Measurements from ENCODE around the gene CALN1.
"Not testable (repeated sequence)": the region's sequence is repeated elsewhere in the genome, so short reads cannot be mapped to it uniquely, and the experiment has no call there.

CALN1 gene

GRCh38 chr7:72412121-72412618 lies at the start of gene CALN1:
Gene CALN1, minus strand, starts transcription at chr7:72412338.
- DNase-seq (ENCODE audit: low read depth in 2 of 2) = not testable (repeated sequence)

DNA sequence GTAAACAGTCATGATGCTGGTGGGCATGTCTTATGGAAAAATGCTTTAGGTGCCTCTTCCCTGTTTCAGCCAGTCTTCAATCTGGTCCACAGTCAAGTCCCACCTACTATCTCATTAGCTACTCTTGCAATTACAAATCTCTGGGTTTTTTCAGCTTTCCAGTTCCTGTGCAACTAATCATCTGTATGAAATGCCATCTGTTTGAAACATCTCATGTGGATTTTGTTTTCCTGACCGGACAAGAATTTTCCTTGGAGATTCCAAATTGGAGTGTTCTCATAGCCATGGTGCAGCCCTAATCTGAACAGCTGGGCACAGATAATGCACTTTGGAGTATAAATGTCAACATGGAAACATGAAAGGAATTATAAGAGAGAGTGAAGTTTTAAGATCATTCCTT lies 41.3 kb upstream of the CALN1 start:
- DNase-seq (ENCODE audit: low read depth in 2 of 2) = no peak

DNA sequence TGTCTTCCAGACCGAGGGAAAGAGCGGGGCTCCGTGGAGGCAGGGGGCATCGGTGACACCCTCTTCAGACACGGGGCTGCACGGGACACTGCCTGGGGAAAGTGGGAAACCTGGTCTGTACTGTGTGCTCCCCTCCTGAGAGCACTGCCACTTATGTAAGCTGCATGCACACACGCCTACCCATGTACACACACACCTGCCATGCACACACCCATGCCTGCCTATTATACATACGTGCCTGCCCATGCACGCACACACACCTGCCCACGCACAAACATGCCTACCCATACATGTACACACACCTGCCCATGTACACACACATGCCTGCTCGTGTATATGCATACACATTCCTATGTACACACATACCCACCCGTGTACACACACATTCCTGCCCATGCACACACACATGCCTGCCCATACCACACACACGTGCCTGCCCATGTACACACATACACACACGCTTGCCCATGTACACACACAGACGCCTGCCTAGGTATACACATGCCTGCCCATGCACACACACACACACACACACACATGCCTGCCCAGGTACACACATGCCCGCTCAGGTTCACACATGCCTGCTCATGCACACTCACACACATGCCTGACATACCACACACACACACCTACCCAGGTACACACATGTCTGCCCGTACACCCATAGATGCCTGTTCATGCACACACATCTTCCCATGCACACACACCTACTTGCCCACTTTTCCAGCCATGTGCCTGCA lies 35.5 kb upstream of the CALN1 start:
- no peak for DNase-seq (ENCODE audit: low read depth in 2 of 2)

DNA sequence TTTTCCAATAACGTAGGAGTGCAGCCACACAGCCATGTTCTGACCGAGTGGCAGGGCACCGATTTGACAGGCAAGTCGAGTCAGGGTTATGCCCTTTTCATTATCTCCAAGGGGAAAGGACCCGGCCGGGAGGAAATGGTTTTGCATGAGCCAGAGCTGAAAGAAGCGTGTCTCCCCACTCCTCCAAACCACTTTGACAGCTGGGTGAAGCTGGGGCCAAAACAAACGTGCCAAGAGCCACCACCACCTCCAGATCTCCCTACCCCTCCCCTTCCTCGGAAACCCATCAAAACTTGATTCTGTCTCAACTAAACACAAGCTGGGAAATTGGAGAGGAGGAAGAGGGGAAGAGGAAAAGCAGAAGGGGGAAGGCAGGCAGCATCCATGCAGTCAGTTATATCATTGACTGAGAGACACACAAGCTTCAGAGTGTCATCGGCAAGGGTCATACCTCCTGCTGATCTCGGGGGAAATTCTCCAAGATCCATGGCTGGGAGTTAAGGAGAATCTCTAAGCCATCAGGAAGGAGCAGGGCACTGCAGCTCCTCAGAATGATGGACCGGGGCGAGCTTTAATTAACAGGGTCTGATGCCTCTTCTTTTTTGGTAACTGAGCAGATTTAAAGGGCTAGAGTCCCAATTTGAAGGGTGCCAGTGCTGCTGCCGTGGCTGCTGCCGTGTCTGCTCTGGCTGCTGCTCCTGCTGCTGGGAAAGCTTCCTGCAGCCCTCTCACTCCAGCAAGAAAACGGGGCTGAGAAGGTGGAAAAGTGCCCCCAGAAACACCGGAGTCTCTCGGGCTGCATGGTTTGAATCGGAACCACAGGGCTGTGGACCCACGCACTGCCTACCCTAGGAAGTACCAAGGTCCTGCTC lies 34.7 kb upstream of the CALN1 start:
- DNase-seq (ENCODE audit: low read depth in 2 of 2) = no peak

- DNase-seq (ENCODE audit: low read depth in 2 of 2) = no peak
These were observed 34.0 kb upstream of the CALN1 start for GRCh38 chr7:72446131-72446530.

GRCh38 chr7:72445580-72445979 lies 33.4 kb upstream of the CALN1 start:
- DNase-seq (ENCODE audit: low read depth in 2 of 2) = no peak

DNA sequence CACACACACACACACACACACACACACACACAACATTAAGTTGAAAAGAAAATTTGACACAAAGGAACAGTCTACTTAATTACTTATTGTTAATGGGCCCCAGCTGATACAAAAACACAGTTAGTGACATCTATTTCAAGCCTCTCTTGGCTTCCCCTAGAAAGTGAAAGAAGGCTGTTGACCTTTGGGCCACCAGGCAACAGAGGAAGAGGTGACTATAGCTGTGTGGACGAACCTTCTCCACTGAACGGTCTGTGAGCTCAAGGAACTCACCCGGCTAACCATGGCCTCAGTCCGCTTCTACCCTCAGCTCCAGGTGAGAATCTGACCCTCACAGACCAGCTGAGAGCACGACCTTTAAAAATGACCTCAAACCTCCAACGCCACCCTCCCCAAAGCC lies 32.9 kb upstream of the CALN1 start:
- DNase-seq (ENCODE audit: low read depth in 2 of 2) = no peak

- DNase-seq (ENCODE audit: low read depth in 2 of 2) = no peak
These were observed 32.1 kb upstream of the CALN1 start for GRCh38 chr7:72444026-72444776.

DNA sequence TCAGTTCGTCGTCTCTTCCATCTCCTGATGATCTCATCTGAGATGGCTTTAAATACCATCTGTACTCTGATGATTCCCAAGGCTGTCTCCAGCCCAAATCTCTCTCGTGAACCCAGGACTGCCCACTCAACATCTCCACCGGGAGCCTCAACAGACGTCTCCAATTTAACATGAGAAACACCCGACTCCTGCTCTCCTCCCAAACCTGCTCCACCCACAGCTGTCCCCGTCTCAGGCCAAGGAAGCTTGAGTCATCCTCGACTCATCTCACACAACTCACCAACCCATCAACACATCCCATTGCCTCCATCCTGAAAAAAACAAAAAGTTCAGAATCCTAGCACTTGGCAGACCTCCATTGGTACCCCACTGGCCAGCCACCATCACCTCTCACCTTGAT lies 29.7 kb upstream of the CALN1 start:
- DNase-seq (ENCODE audit: low read depth in 2 of 2) = no peak

DNA sequence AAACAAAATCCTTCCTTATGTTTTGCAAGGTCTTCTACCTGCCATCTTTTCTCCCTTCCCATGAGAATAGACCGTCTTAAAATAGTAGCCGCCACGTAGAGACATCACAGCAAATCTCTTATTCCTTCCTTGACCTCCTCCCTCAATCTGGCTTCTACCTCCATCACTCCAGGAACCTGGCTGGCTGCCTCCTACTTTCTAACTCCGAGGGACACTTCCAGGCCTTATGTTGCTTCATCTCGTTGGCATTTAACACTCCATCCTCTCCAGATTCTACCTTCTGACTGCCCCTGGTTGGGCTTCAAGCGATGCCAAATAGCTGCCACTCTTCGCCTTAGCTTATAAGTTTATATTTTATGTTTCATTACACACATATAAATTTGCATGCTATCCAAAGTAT lies 26.4 kb upstream of the CALN1 start:
- DNase-seq (ENCODE audit: low read depth in 2 of 2) = no peak

DNA sequence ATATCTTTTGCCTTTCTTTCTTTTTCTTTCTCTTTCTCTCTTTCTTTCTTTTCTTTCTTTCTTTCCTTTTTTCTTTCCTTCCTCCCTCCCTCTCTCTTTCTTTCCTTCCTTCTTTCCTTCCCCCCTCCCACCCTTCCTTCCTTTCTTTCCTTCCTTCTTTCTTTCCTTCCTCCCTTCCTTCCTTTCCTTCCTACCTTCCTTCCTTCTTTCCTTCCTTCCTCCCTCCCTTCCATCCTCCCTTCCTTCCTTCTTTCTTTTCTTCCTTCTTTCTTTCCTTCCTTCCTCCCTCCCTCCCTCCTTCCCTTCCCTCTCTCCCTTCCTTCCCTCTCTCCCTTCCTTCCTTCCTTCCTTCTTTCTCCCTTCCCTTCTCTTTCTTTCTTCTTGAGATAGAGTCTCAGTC lies 25.5 kb upstream of the CALN1 start:
- no peak for DNase-seq (ENCODE audit: low read depth in 2 of 2)

GRCh38 chr7:72437061-72437585 lies 25.0 kb upstream of the CALN1 start:
- no peak for DNase-seq (ENCODE audit: low read depth in 2 of 2)

- no peak for DNase-seq (ENCODE audit: low read depth in 2 of 2)
These were observed 23.9 kb upstream of the CALN1 start for GRCh38 chr7:72435925-72436480.

DNA sequence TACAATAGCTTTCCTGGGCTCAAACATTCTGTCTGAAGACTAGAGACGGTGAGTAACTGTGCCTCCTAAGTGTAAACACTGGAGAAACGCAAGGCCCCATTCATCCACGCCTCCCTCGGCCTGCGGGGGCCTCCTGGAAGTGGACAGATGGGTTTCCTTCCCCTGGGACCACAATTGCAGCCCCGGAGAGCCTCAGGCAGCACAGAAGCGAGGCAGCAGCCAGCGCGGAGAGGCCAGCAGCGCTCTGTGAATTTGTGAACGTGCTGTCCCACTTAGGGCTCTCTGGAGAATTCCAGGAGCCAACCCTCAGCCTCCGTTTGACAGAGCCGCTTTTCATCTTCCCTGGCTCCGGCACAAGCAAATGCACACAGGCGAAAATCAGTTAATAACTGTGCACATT lies 23.2 kb upstream of the CALN1 start:
- DNase-seq (ENCODE audit: low read depth in 2 of 2) = no peak

GRCh38 chr7:72430531-72430930 lies 18.4 kb upstream of the CALN1 start:
- no peak for DNase-seq (ENCODE audit: low read depth in 2 of 2)

GRCh38 chr7:72429316-72429715 lies 17.2 kb upstream of the CALN1 start:
- DNase-seq (ENCODE audit: low read depth in 2 of 2) = no peak

DNA sequence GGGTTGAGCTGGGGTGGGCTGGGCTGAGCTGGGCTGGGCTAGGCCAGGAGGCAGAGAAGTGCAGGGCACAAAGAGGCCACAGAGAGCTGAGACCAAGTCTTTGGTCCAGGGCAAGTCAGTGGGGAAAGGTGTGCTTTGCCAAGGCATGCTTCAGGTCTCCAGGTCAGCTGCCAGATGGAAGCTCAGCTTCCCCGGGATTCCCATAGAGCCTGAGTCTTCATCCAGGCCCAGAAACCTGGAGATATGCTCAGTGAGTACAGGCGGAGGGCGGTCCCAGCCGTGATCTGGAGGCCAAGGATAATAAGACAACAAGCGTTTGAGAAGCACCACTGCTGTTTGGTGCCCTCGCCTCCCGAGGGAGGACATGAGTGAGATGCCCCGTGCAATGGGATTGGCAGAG lies 4.7 kb upstream of the CALN1 start:
- DNase-seq (ENCODE audit: low read depth in 2 of 2) = no peak

DNA sequence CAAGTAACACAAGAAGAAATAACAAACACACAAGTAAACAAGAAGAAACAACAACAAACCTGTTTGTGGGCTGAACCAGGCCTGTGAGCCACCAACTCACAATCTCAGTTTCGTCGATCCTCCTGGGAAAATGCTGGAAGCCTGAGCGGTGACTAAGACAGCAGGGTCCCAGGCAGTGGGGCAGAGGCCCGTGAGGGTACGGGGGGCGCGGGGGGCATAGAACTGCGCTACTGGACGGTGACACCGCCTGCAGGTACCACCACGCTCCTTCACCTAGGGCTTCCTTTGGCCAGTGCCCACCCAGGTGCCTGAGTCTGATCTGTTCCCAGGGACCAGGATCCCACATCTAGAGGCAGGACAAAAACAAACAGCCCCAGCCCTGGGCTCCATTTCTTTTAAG lies 3.4 kb upstream of the CALN1 start:
- DNase-seq (ENCODE audit: low read depth in 2 of 2) = no peak

DNA sequence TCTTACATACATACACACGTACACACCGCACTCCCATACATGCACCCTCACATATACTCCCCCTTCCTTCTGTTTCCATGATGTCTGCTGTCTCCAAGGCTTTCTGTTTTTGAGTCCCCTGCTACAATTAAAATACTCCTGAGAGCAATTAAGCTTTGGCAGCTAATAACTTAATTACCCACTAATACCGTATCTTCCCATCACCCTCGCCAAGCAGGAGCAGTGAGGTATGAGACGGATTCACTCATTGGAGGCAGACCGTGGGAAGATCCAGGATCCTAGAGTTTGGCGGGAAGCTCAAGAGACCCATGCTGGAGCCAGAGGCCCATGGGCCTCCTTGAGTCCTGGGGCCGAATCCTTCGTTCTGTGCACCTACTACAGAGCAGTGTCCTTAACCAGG lies 1.7 kb upstream of the CALN1 start:
- DNase-seq (ENCODE audit: low read depth in 2 of 2) = no peak

GRCh38 chr7:72413290-72413689 lies 1.2 kb upstream of the CALN1 start:
- no peak for DNase-seq (ENCODE audit: low read depth in 2 of 2)

DNA sequence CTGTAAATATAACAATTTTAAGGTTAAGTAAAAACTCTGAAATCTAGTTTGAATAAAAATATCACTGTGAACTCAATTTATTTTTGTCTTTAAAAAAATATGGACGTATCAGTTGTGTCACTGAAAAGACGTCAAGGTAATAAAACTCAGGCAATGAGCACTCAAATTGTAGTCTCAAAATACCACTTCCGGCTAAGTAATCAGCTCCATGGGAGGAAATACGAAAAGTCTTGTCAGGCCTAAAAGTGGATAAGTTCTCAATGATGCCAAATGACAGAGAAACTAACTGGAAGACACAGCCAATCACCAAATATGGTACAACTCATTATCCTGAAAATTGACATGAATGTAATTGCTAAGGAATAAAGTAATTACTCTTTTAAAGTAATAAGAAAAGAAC lies 719 bp downstream of the CALN1 start:
- DNase-seq (ENCODE audit: low read depth in 2 of 2) = no peak

DNA sequence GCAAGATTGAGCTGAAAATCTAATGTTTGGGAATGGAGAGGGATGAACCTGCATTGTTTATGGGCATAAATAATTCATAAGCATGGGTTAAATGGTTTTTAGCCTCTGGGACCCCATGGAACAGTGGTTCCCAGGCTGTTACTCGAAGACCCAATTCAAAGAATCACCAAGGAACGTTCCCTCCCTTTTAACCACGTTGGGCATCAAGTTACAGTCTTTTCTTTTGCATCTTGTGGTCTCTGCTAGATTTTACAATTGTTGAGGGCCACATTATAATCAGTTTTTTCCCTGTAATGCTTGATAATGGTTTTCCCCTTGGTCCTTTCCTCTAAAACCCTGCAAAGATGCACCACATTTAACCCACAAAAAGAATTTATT lies 2.5 kb downstream of the CALN1 start:
- no peak for DNase-seq (ENCODE audit: low read depth in 2 of 2)
